Right renal pelvis (tissue), 4 donors: ENCODE measurements around the gene CNPPD1. TPM values are rescaled to one million over a fixed set of nuclear protein-coding genes. Genes with fewer than 3 reads are reported as not detected.

Experiments used
- DNase-seq, 4 donors: peaks; one replicate each; pipeline ENCODE4 v3.0.0-alpha.2; 2013; ENCODE audit warnings: low read depth in 4 of 4, low spot score in 3 of 4, missing footprints in 1 of 4
- polyA plus RNA-seq, 4 donors: library from polyadenylated mRNA; unstranded; fragments of 120-200 nt; gene quantifications; one replicate each; pipeline ENCODE4 v1.2.1, GENCODE V29; 2013; ENCODE audit not compliant: insufficient read length in 4 of 4

CNPPD1 gene
- polyA plus RNA-seq, result 10 to 100 TPM; 66.2 to 75.3 (median 70.5) TPM

GRCh38 chr2:219176818-219177551 is at the start of gene CNPPD1:
TSS of gene CNPPD1 (minus strand) at chr2:219176925. CDS start at chr2:219176828, 97 bp downstream.
- DNase-seq, result peak; percentile 59 to 75 (median 67)

GRCh38 chr2:219225350-219225749 is 48.6 kb upstream of the CNPPD1 start:
- DNase-seq, result no peak

- DNase-seq, result no peak
Observed at GRCh38 chr2:219223831-219224610, 47.3 kb upstream of the CNPPD1 start.

- DNase-seq, result no peak
Observed at GRCh38 chr2:219221957-219222518, 45.3 kb upstream of the CNPPD1 start.

- no peak for DNase-seq
Observed at GRCh38 chr2:219220652-219221402, 44.1 kb upstream of the CNPPD1 start.

GRCh38 chr2:219219784-219220532 is 43.2 kb upstream of the CNPPD1 start:
- no peak for DNase-seq

- DNase-seq, result peak; percentile 86 to 91 (median 88)
Observed at GRCh38 chr2:219218732-219219701, 42.3 kb upstream of the CNPPD1 start, which contains the start of gene ABCB6. TSS of gene ABCB6 (minus strand) at chr2:219218958. CDS start at chr2:219218673, 285 bp downstream.

- no peak for DNase-seq
Observed at GRCh38 chr2:219218217-219218731, 41.5 kb upstream of the CNPPD1 start.

GRCh38 chr2:219216535-219216915 is 39.8 kb upstream of the CNPPD1 start:
- DNase-seq, result no peak

- DNase-seq, result no peak
Observed at GRCh38 chr2:219215871-219216534, 39.3 kb upstream of the CNPPD1 start.

GRCh38 chr2:219214786-219215185 is 38.1 kb upstream of the CNPPD1 start:
- DNase-seq, result no peak

- no peak for DNase-seq
Observed at GRCh38 chr2:219214141-219214540, 37.4 kb upstream of the CNPPD1 start.

- DNase-seq, result no peak
Observed at GRCh38 chr2:219213486-219214071, 36.9 kb upstream of the CNPPD1 start.

GRCh38 chr2:219213026-219213415 is 36.3 kb upstream of the CNPPD1 start:
- no peak for DNase-seq

GRCh38 chr2:219210886-219211362 is 34.2 kb upstream of the CNPPD1 start:
- no peak for DNase-seq

- DNase-seq, result no peak
Observed at GRCh38 chr2:219210196-219210885, 33.6 kb upstream of the CNPPD1 start.
